Measurements from ENCODE around the gene PASK. TPM values are rescaled to one million over a fixed set of nuclear protein-coding genes. Genes with fewer than 3 reads are reported as not detected.

PASK gene
- total RNA-seq, 1 donor from 2014 or later = 15.7 TPM

DNA sequence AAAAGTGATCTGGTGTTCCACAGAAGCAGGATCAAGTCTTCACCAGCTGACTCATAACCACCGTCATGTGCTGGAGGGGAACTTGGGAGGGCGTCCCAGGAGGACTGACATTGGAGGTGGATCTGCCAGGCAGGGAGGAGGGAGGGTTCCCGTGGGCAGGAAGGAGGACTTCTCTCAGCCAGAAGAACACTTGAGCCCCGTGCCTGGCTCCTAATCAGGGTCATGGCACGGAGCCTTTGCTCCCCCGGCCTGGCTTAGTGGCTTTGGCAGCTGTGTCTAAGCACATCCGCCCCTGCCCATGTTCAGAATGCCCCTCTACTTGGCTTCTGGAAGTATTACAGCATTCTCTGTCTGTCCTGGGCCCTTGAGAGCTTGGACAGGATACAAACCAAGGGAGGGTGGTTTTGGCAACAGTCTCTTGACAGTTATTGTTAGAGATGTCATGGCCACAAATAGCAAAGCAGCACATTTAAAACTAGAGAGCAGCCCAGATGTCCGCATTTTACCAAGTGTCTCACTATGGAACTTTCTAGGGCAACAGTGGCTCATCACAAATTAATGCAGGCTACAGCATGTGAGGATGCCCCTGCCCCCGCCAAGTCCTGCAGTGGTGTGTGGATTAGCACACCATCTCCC lies 12.5 kb upstream of the PASK start:
- no peak overlapping the region for H3K4me3 ChIP-seq
- peak; percentile 79 for ATAC-seq
- no peaks in the 10 kb centered on the region for H3K27me3 ChIP-seq
- TF ChIP-seq, protein P1, sequence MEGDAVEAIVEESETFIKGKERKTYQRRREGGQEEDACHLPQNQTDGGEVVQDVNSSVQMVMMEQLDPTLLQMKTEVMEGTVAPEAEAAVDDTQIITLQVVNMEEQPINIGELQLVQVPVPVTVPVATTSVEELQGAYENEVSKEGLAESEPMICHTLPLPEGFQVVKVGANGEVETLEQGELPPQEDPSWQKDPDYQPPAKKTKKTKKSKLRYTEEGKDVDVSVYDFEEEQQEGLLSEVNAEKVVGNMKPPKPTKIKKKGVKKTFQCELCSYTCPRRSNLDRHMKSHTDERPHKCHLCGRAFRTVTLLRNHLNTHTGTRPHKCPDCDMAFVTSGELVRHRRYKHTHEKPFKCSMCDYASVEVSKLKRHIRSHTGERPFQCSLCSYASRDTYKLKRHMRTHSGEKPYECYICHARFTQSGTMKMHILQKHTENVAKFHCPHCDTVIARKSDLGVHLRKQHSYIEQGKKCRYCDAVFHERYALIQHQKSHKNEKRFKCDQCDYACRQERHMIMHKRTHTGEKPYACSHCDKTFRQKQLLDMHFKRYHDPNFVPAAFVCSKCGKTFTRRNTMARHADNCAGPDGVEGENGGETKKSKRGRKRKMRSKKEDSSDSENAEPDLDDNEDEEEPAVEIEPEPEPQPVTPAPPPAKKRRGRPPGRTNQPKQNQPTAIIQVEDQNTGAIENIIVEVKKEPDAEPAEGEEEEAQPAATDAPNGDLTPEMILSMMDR (IDR thresholded peaks at IDR 0.05) = no peak
- peak overlapping the region; percentile 47 for H3K27ac ChIP-seq
- peaks cover 12% of the 10 kb centered on the region for H3K4me1 ChIP-seq
- intact Hi-C loops (cut with DNase I) = no loop called here
- H3K9me3 ChIP-seq = no peaks in the 10 kb centered on the region
- peaks cover 66% of the 10 kb centered on the region for H3K36me3 ChIP-seq
- DNase-seq = no peak

DNA sequence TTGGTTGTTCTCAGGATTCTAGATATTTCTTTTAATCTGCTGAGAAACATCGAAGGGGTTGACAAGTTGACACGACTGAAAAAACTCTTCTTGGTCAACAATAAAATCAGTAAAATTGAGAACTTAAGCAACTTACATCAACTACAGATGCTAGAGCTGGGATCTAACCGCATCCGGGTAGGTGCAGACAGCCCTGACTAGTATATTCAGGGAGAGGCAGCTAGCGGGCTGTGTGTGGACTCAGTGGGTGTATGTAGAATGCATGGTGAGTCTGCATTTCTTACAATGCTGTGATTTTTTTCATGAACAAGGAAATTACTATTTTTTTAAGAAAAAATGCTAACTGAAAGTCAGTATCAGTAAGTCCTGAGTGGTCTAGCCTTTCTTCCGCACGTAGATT lies 11.0 kb upstream of the PASK start:
- intact Hi-C loops (cut with DNase I) = no loop called here
- TF ChIP-seq, protein P1 (IDR thresholded peaks at IDR 0.05) = no peak
- H3K4me1 ChIP-seq = peaks cover 12% of the 10 kb centered on the region
- ATAC-seq (no peak), DNase-seq (no peak)
- H3K4me3 ChIP-seq = no peak overlapping the region
- H3K9me3 ChIP-seq = no peaks in the 10 kb centered on the region
- H3K27me3 ChIP-seq = no peaks in the 10 kb centered on the region
- peaks cover 54% of the 10 kb centered on the region for H3K36me3 ChIP-seq
- H3K27ac ChIP-seq = no peak overlapping the region

DNA sequence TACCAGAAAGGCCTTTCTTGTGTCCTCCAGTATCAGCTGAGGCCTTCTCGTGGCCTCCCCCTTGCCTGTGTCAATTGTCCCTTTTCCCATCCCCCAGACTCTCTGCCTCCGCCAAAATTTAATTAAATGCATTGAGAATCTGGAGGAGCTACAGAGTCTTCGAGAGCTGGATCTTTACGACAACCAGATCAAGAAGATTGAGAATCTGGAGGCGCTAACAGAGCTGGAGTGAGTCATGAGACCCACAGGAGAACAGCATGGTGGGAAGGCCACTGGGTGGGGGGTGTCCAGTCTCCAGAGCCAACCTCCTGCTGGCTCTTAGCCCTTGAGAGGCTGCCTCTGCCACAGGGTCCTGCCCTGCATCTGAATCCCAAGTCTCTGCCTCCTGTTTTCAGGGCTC lies 9.8 kb upstream of the PASK start:
- DNase-seq = no peak
- TF ChIP-seq, protein P1 (IDR thresholded peaks at IDR 0.05) = no peak
- H3K9me3 ChIP-seq = no peaks in the 10 kb centered on the region
- H3K27ac ChIP-seq = no peak overlapping the region
- no peak overlapping the region for H3K4me3 ChIP-seq
- ATAC-seq = no peak
- H3K36me3 ChIP-seq = peaks cover 53% of the 10 kb centered on the region
- H3K27me3 ChIP-seq = no peaks in the 10 kb centered on the region
- peaks cover 12% of the 10 kb centered on the region for H3K4me1 ChIP-seq
- intact Hi-C loops (cut with DNase I) = no loop called here

DNA sequence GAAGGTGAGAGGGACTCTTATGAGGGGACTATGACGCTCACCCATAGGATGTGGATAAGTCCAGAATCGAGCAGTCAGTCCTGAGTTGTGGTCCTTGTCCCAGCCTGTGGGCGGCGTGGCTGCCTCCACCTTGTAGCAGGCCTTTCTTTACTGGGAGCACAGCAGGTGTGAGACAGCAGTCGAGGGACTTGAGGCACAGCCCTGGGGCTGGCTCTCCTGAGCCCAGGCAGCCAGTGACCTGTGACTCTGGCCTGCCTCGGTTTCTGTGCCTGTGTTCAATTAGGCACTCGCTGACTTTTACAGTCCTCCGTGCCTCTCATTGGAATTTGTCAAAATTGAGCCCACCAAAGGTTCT lies 9.3 kb upstream of the PASK start:
- Histone ChIP-seq H3K27ac (no peak overlapping the region), H3K4me3 (no peak overlapping the region), H3K27me3 (no peaks in the 10 kb centered on the region), H3K4me1 (peaks cover 12% of the 10 kb centered on the region), H3K36me3 (peaks cover 50% of the 10 kb centered on the region), H3K9me3 (no peaks in the 10 kb centered on the region)
- ATAC-seq = no peak
- DNase-seq = no peak
- TF ChIP-seq, protein P1 (IDR thresholded peaks at IDR 0.05) = no peak
- intact Hi-C loops (cut with DNase I) = no loop called here

DNA sequence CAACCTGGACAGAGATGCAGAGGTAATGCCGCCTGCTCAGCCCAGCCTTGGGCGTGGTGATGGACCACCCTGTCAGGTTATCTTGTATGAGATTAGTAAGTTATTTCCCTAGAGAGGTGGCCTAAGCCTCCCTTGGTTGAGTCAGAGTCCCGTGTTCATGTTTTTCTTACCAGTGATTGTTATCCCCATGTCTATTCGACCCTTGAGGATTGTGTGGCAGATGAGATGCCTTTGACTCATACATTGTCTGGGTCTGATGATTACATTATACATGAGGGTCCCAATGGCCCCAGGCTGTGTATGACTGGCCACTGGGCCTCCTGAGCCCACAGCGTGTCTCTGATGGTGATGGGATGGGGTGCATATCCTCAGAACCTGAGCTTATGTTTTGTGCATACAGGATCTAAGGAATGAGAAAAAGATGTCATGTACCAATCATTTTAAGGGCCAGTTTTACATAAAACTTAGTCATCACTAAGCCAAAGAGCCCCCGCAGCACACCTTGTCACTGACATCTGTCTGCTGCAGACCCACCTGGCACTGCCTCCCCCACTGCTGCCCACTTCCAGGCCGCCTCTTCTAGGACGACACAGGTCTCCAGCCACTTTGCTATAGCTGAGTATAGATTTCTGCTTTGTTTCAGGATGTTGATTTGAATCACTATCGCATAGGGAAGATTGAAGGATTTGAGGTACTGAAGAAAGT lies 8.7 kb upstream of the PASK start:
- peaks cover 45% of the 10 kb centered on the region for H3K36me3 ChIP-seq
- TF ChIP-seq, protein P1 (IDR thresholded peaks at IDR 0.05) = no peak
- ATAC-seq (no peak), DNase-seq (no peak)
- H3K4me1 ChIP-seq = peaks cover 12% of the 10 kb centered on the region
- intact Hi-C loops (cut with DNase I) = no loop called here
- no peak overlapping the region for H3K27ac ChIP-seq
- no peaks in the 10 kb centered on the region for H3K9me3 ChIP-seq
- H3K4me3 ChIP-seq = no peak overlapping the region
- no peaks in the 10 kb centered on the region for H3K27me3 ChIP-seq
